Muscle layer of duodenum (tissue), 2 donors: Measurements from ENCODE around the gene CCDC85C.

ENCODE experiments used
- H3K27ac ChIP-seq: one replicate; pipeline ENCODE4 v1.7.0; 2013; ENCODE audit warnings: mild to moderate bottlenecking, low read length
- H3K27me3 ChIP-seq: one replicate; pipeline ENCODE4 v1.7.0; 2013; ENCODE audit warnings: low read depth, mild to moderate bottlenecking, control low read depth, low read length
- H3K36me3 ChIP-seq, 2 donors: one replicate each; pipeline ENCODE4 v1.7.0; 2013; ENCODE audit warnings: low read length in 2 of 2, control low read depth in 1 of 2, mild to moderate bottlenecking in 1 of 2; ENCODE audit not compliant: insufficient read depth in 2 of 2, control insufficient read depth in 1 of 2
- H3K4me1 ChIP-seq, 2 donors: one replicate each; pipeline ENCODE4 v1.7.0; 2013; ENCODE audit warnings: low read length in 2 of 2, mild to moderate bottlenecking in 2 of 2, control low read depth in 1 of 2, moderate library complexity in 1 of 2; ENCODE audit not compliant: insufficient read depth in 2 of 2, control insufficient read depth in 1 of 2
- H3K4me3 ChIP-seq, 2 donors: one replicate each; pipeline ENCODE4 v1.7.0; 2013; ENCODE audit warnings: low read length in 2 of 2, low read depth in 1 of 2, mild to moderate bottlenecking in 1 of 2
- H3K9me3 ChIP-seq, 2 donors: one replicate each; pipeline ENCODE4 v1.7.0; 2013; ENCODE audit warnings: low read length in 2 of 2, control low read depth in 1 of 2, mild to moderate bottlenecking in 1 of 2; ENCODE audit not compliant: control insufficient read depth in 1 of 2
- donor health status: healthy.

The CCDC85C gene

DNA sequence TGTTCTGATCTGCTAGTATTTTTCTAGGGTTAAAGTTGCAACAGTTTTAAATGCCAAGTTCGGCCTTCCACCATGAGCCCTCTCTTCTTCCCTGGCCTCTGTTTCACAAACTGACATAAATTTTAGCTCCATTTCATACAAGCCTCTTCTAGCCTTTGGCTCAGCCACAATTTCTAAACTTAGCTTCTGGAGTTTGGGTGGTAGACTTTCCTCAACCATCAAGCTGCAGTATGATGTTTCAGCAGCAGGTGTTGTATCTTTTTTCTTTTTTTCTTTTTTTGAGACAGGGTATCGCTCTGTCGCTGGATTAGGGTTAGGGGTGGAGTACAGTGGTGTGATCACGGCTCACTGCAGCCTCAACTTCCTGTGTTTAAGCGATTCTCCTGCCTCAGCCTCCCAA is 152.8 kb downstream of the CCDC85C start:
- H3K4me3 ChIP-seq = no peak overlapping the region
- H3K36me3 ChIP-seq = peaks cover 32 to 54% of the 10 kb centered on the region in 2 donors
- H3K27ac ChIP-seq = no peak overlapping the region
- H3K4me1 ChIP-seq = no peaks in the 10 kb centered on the region
- H3K27me3 ChIP-seq = no peaks in the 10 kb centered on the region
- no peaks in the 10 kb centered on the region for H3K9me3 ChIP-seq

DNA sequence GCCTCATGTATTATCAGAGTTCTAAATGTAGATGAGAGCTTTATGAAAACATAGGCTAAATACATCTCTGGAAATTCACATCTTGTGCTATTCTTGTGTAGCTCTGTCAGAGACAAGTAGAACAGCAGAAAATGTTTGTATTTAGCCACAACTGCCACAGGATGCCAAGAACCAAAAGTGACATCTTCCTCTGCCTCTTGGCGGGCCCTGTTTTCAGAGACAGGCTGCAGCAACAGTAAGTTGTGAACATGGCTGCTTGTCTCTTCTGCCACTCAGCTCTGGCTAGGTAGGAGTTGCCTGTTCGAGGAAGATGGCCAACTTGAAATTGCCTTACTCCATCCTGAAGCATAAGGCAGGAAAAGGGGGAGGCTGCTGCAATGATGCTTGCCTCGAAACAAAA is 153.7 kb downstream of the CCDC85C start:
- Histone ChIP-seq H3K9me3 (no peaks in the 10 kb centered on the region), H3K36me3 (peaks cover 30 to 49% of the 10 kb centered on the region in 2 donors), H3K4me1 (no peaks in the 10 kb centered on the region), H3K27ac (no peak overlapping the region), H3K27me3 (no peaks in the 10 kb centered on the region), H3K4me3 (no peak overlapping the region)
